Measurements from ENCODE around the gene UGT2A2.
"Not testable (repeated sequence)": the region's sequence is repeated elsewhere in the genome, so short reads cannot be mapped to it uniquely, and the experiment has no call there.

Gene UGT2A2

GRCh38 chr4:69639542-69639941, at the start of gene UGT2A2:
TSS of gene UGT2A2 (minus strand) at chr4:69639642. CDS start at chr4:69639640, 2 bp downstream.
- TF ChIP-seq, protein P1, sequence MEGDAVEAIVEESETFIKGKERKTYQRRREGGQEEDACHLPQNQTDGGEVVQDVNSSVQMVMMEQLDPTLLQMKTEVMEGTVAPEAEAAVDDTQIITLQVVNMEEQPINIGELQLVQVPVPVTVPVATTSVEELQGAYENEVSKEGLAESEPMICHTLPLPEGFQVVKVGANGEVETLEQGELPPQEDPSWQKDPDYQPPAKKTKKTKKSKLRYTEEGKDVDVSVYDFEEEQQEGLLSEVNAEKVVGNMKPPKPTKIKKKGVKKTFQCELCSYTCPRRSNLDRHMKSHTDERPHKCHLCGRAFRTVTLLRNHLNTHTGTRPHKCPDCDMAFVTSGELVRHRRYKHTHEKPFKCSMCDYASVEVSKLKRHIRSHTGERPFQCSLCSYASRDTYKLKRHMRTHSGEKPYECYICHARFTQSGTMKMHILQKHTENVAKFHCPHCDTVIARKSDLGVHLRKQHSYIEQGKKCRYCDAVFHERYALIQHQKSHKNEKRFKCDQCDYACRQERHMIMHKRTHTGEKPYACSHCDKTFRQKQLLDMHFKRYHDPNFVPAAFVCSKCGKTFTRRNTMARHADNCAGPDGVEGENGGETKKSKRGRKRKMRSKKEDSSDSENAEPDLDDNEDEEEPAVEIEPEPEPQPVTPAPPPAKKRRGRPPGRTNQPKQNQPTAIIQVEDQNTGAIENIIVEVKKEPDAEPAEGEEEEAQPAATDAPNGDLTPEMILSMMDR (conservative IDR thresholded peaks at IDR 0.05; ENCODE audit: low read depth, low read length) = no peak
- no peak for DNase-seq (ENCODE audit: low read depth)
- H3K4me3 ChIP-seq (ENCODE audit: low read length) = no peak within 1 kb of the TSS

- H3K4me3 ChIP-seq (ENCODE audit: low read length) = no peak overlapping the region
- TF ChIP-seq, protein P1 (conservative IDR thresholded peaks at IDR 0.05; ENCODE audit: low read depth, low read length) = no peak
- DNase-seq (ENCODE audit: low read depth) = no peak
These were observed 45.4 kb upstream of the UGT2A2 start for GRCh38 chr4:69684804-69685203.

DNA sequence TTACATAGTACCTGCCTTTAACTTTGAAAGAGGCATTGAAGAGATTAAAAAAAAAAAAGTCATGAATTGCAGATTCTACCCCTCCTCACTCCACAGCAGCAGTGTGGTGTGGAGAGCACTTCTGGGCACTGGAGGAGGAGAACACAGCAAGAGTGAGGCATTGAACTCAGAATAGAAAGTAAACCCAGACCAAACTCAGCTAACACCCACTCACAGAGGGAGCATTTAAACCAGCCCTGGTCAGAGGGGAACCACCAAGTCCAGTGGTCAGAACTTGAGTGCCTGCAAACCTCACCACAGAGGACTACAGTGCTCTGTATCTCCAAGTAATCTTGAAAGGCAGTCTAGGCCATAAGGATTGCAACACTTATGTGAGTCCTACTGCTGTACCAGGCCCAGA, 29.2 kb upstream of the UGT2A2 start:
- DNase-seq (ENCODE audit: low read depth) = no peak
- TF ChIP-seq, protein P1 (conservative IDR thresholded peaks at IDR 0.05; ENCODE audit: low read depth, low read length) = no peak
- H3K4me3 ChIP-seq (ENCODE audit: low read length) = no peak overlapping the region

DNA sequence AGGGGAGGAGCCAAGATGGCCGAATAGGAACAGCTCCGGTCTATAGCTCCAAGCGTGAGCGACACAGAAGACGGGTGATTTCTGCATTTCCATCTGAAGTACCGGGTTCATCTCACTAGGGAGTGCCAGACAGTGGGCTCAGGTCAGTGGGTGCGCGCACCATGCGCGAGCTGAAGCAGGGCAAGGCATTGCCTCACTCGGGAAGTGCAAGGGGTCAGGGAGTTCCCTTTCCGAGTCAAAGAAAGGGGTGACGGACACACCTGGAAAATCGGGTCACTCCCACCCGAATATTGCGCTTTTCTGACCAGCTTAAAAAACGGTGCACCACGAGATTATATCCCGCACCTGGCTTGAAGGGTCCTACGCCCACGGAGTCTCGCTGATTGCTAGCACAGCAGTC, 24.6 kb upstream of the UGT2A2 start:
- H3K4me3 ChIP-seq (ENCODE audit: low read length); DNase-seq (ENCODE audit: low read depth): not testable (repeated sequence)

GRCh38 chr4:69661130-69661803, 21.8 kb upstream of the UGT2A2 start:
- not testable (repeated sequence) for H3K4me3 ChIP-seq (ENCODE audit: low read length); DNase-seq (ENCODE audit: low read depth)

DNA sequence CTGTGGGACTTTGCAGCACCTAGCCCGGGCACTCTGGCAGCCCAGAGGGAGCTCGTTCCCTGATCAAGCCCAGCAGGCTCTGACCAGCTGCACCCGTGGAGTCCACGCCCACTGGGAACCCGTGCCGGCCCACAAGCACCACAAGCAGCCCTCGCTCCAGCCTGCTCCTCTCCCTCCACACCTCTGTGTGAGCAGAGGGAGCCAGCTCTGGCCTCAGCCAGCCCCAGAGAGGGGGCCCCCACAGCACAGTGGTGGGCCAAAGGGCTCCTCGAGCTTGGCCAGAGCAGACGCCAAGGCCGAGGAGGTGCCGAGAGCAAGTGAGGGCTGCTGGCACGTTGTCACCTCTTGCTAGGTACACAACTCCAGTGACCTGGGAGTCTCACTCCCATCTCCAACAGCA, 18.7 kb upstream of the UGT2A2 start:
- TF ChIP-seq, protein P1 (conservative IDR thresholded peaks at IDR 0.05; ENCODE audit: low read depth, low read length) = no peak
- H3K4me3 ChIP-seq (ENCODE audit: low read length) = no peak overlapping the region
- DNase-seq (ENCODE audit: low read depth) = no peak

DNA sequence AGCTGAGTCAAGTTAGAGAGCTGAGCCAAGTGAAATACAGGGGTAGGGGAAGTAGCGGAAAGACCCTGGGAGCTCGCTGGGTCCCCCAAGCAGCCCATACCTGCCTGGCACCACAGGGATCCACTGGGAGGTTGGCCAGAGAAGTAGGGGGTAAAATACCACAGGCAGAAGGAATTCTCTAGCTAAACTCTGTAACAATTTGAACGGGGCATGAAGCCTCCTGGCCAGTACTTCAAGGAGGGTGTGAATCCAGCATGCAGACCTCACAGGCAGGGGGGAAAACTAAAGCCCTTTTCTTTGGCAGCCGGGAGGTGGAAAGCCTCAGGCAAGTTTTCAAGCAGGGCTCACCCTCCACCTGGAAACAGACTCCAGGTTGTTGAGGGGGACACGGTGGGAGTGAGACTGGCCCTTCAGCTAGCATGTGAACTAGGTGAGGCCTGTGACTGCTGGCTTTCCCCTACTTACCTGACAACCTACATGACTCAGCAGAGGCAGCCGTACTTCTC, 17.3 kb upstream of the UGT2A2 start:
- no peak for DNase-seq (ENCODE audit: low read depth)
- TF ChIP-seq, protein P1 (conservative IDR thresholded peaks at IDR 0.05; ENCODE audit: low read depth, low read length) = no peak
- no peak overlapping the region for H3K4me3 ChIP-seq (ENCODE audit: low read length)

- H3K4me3 ChIP-seq (ENCODE audit: low read length) = no peak within 1 kb of the TSS
- TF ChIP-seq, protein P1 (conservative IDR thresholded peaks at IDR 0.05; ENCODE audit: low read depth, low read length) = no peak
These were observed 13.7 kb upstream of the UGT2A2 start, which contains the start of gene UGT2A1 for GRCh38 chr4:69653147-69653546. TSS of gene UGT2A1 (minus strand) at chr4:69653247. CDS start at chr4:69647644, 5,603 bp downstream.

More at GRCh38 chr4:69653147-69653546, 13.7 kb upstream of the UGT2A2 start, which contains the start of gene UGT2A1:
- no peak for DNase-seq (ENCODE audit: low read depth)

Measured in retinal pigment epithelial cell (primary cell).